Left lobe of liver (tissue), 2 donors: ENCODE data around the gene NKIRAS1. TPM values are rescaled to one million over a fixed set of nuclear protein-coding genes. Genes with fewer than 3 reads are reported as not detected.
A peak's percentile ranks its signal among the peaks of the same experiment; 100 is the strongest.
"Not testable (repeated sequence)": the region's sequence is repeated elsewhere in the genome, so short reads cannot be mapped to it uniquely, and the experiment has no call there.

Experiments
- ATAC-seq: fragments of 200-7000 bp; cut with Tn5 transposase; one replicate; pipeline ENCODE4 v1.9.1; 2020; ENCODE audit warnings: mild to moderate bottlenecking, moderate library complexity
- DNase-seq: peaks from one replicate; pipeline ENCODE4 v3.0.0-alpha.2; 2020; ENCODE audit warnings: low spot score
- total RNA-seq: library from RNA; stranded (reverse); gene quantifications from one replicate; pipeline ENCODE4 v1.2.1, GENCODE V29; 2021
- donor health status: DM: no; HTN: no; CAD: no; lungs with moderate emphysema.
- donor health status: DM: no; HTN: yes; CAD: no.

Gene NKIRAS1
- total RNA-seq, 1 donor from 2014 or later: 7.2 TPM

DNA sequence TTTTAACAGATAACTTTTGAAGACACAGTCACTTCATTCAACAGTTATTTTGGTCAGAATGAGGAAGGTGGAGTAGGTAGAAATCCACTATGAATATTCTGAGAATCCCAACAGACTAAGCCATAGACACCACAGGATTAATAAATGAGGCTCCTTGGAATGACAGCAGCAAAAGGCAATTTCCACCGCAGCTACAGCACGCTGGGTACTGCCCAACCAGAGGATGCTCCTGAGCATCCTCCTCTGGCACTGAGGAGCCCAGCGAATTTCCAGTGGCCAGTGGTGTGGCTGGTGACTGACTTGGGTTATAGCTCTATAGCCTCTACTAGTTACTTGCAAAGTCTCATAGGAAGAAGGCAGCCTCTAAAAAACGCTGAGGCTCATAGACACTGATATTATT lies 24.6 kb upstream of the NKIRAS1 start:
- DNase-seq (no peak), ATAC-seq (no peak)

- no peak for DNase-seq
- no peak for ATAC-seq
Observed at GRCh38 chr3:23940775-23941174, 24.0 kb upstream of the NKIRAS1 start.

- ATAC-seq (no peak), DNase-seq (no peak)
Observed at GRCh38 chr3:23938688-23939087, 21.9 kb upstream of the NKIRAS1 start.

DNA sequence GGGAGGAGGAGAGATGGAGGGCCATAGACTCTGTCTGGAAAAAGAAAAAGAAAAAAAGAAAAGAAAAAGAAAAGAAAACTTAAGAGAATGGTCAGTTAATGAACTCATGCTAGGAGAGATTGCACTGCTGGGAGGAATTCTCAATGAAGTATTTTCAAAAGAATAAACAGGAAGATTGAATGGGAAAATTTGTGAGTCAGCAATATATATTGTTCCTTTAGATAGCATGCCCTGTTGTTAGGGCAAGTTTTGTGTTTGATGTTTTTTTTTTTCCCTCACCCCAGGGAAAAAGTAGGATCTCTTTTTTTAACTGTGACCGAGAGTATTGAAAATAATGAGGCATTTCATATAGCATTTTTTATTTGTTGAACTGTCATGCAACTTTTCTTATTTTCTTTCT lies 20.5 kb upstream of the NKIRAS1 start:
- no peak for DNase-seq
- no peak for ATAC-seq

DNA sequence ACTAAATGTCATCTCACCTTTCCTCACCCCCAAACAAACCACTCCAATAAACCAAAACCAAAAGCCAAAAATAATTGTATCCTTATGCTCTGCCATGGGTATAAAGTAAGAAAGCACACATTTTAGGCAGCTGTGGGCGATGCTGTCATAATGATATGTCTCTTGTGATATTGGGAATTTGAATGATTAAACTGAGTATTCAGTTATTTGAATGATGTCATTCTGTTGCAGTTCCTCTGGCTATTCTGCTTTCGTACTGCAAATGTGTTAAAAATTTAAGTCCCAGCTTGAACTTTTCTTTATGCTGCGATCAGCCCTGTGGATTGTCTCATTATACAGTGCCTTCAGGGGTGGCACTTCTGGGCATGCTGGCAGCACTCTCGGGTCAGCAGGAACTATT lies 17.5 kb upstream of the NKIRAS1 start:
- DNase-seq (no peak), ATAC-seq (no peak)

DNA sequence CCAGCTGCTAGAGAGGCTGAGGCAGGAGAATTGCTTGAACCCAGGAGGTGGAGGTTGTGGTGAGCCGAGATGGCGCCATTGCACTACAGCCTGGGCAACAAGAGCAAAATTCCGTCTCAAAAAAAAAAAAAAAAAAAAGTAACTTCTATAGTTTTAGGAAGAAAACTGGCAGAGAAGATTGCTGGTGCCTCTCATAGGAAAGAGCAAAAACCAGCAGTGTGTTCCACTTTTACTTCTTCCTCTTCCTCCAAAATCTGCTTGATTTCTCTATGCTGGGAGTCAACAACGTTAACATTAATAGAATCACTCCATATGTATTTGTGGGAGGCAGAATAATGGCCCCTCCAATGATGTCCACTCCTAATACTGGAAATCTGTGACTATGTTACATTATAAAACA lies 15.8 kb upstream of the NKIRAS1 start:
- DNase-seq (no peak), ATAC-seq (no peak)

DNA sequence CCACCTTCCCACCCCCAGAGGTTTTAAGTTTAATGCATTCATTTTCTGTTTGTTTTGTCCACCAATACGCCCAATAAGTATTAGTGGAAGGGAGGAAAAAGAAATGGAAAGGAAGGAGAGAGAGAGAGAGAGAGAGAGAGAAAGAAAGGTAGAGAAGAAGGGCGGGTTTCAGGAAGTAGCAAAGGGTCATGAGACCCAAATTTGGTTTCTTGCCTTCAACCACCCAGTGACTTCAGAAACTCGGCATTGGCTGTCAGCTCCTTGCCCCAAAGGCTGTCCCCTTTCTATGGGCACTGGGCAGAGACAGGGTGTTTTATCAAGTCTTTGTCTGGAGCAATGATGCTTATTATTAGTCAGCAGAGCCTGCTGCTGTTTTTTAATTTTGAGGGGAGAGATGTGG lies 14.8 kb upstream of the NKIRAS1 start:
- DNase-seq (no peak), ATAC-seq (no peak)

DNA sequence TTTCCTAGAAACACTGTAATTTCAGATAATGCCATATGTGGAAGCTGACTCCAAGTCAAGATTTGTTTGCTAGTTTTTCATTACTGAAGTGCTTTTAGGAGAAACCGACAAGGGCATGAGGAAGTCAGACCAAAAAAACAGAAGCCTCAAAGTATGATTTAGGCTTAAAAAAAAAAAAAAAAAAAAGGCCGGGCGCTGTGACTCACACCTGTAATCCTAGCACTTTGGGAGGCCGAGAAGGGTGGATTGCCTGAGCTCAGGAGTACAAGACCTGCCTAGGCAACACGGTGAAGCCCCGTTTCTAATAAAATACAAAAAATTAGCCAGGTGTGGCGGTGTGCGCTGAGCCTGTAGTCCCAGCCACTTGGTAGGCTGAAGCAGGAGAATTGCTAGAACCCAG lies 11.7 kb upstream of the NKIRAS1 start:
- DNase-seq (no peak), ATAC-seq (no peak)

- no peak for DNase-seq
- ATAC-seq: peak; percentile 69
Observed at GRCh38 chr3:23926736-23927135, 9.9 kb upstream of the NKIRAS1 start.

DNA sequence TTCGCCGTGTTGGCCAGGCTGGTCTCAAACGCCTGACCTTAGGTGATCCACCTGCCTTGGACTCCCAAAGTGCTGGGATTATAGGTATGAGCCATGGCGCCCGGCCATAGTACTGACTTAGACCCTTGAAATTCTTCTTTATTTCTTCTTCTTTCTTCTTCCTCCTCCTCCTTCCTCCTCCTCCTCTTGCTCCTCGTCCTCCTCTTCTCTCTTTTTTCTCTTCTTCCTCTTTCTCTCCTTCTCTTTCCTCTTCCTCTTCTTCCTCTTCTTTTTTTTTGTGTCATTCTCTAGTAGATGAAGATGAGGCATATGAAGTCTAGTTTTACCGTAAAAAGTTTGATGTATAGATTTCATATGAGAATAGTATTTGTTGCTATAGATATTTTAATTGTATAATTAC lies 9.5 kb upstream of the NKIRAS1 start:
- DNase-seq (no peak), ATAC-seq (no peak)

DNA sequence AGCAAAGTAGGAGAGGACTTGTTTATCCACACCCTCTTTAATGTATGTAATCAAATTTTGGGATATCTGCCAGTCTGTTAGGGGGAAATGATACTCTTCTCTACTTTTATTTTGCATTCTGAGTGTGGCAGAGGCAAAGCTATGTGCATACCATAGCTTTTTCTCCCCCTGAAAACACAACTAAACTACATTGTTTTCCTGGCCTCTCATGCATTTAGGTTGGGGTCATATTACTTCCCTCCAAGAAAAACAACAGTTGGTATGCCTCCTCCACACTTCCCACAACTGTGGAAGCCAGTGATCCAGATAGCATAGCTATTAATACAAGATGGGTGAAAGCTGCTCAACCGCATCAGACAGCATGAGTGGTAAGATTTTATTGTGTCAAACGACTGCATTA lies 7.0 kb upstream of the NKIRAS1 start:
- DNase-seq: no peak
- no peak for ATAC-seq

DNA sequence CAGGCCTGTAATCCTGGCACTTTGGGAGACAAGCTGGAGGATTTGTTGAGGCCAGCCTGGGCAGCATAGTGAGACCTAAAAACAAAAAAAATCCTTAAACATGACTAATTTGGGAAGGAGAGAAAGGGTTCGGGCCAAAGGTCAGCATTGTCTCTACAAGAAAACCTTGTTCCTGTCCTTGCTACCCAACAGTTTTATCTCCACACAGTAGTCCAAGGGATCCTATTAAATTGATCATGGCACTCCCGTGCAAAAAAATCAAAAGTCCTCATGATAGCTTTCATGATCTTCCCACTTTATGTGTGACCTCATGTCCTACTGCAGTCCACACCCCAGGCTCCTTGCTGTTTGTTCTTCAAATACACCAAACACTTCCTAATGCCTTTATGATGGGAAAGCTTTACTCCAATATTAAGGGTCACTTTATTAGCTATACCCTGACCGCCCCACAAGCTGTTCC lies 4.3 kb upstream of the NKIRAS1 start:
- ATAC-seq (no peak), DNase-seq (no peak)

- ATAC-seq: no peak
- DNase-seq: no peak
Observed at GRCh38 chr3:23920151-23920655, 3.4 kb upstream of the NKIRAS1 start.

DNA sequence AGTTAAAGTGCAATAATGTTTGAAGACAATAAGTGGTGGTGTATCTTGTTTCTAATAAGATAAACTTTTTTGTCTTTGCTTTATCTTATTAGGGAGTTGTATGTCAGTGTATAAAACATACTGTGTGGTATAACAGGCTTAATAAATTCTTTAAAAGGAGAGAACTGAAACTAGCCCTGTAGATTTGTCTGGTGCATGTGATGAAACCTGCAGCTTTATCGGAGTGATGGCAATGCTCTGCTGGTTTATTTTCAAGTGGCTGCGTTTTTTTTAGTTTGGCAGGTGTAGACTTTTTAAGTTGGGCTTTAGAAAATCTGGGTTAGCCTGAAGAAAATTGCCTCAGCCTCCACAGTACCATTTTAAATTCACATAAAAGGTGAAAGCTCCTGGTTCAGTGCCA lies 2.8 kb upstream of the NKIRAS1 start:
- ATAC-seq (no peak), DNase-seq (no peak)

GRCh38 chr3:23918331-23918730 lies 1.5 kb upstream of the NKIRAS1 start:
- not testable (repeated sequence) for ATAC-seq, DNase-seq

- peak; percentile 49 for ATAC-seq
- DNase-seq: not testable (repeated sequence)
Observed at GRCh38 chr3:23917679-23918303, 1.0 kb upstream of the NKIRAS1 start.

DNA sequence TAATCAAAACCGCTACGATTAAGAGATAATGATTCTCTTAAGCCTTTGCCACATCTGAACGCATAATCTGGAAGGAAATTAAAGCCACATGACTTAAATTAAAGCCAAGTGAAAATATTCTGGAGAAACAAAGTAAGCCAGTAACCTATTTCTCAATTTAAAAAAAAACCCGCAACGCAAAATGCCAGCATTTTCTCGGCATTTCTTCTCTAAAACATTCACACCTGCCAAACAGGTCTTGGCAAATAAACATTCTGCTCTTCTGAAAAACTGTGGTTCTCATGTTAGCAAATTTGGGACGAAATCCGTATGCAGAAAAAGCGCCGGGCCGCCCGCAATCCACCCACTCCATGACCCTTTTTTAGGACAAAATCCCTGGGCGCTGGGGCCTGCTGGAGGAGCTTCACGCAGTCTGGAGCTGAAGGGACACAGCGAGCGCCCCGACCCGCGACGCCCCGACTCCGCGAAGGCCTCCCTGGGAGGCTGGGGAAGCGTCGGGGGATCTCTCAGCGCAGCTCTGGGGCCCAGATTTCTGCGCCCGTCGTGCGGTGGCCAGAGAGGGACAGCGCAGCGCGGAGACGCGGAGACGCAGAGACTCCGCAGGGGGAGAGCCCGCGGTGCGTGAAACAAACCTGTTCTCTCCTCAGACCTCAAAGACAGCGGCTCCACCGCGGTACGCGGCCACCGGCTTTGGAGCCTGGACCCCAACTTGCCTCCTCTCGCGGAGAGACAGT lies 471 bp downstream of the NKIRAS1 start:
- DNase-seq: no peak
- ATAC-seq: peak; percentile 61

- peak; percentile 50 for DNase-seq
Observed at GRCh38 chr3:23915537-23916108, 1.2 kb downstream of the NKIRAS1 start.

DNA sequence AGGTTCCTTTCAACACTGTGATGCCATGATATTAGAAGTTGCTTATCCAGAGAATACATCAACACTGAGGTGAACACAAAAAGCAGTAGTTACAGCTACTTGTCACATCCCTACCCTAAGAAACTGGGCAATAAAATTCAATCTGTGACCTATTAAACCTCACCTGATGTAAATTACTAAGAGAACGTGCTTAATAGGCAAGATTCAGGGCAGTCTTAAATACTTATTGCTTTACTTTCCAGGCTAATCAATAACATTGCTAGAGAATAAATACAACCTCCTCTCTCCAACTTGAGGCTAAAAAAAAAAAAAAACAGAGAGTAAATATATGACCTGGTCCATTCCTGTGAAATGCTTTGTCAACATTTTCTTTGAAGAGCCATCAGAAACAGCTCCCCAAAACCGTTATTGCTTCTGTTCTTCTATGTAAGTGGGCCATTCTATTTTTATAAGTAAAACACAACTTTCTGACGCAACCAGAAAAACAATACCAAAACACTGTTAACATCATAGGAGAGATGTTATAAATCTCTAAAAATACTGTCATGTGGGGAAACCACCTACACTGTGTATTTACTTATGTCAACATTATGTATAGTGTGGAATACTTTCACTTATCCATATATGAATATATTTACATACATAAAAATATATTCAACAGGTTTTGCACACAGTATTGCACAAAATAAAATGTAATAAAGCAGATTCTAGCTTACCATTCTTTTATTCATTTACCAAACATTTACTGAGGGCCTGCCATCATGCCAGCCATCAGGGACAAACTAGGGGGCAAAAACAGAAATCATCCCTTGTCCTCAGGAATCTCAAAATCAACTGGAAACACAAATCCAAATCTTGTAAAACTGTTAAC lies 2.7 kb downstream of the NKIRAS1 start:
- no peak for DNase-seq
- no peak for ATAC-seq

More at GRCh38 chr3:23915537-23916108, 1.2 kb downstream of the NKIRAS1 start:
- ATAC-seq: peak; percentile 28

- ATAC-seq (no peak), DNase-seq (no peak)
Observed at GRCh38 chr3:23913182-23913581, 3.6 kb downstream of the NKIRAS1 start.

GRCh38 chr3:23912335-23912734 lies 4.5 kb downstream of the NKIRAS1 start:
- not testable (repeated sequence) for ATAC-seq, DNase-seq
